Measurements from ENCODE around the gene GPATCH4.
"Not testable (repeated sequence)": the region's sequence is repeated elsewhere in the genome, so short reads cannot be mapped to it uniquely, and the experiment has no call there.

The GPATCH4 gene

DNA sequence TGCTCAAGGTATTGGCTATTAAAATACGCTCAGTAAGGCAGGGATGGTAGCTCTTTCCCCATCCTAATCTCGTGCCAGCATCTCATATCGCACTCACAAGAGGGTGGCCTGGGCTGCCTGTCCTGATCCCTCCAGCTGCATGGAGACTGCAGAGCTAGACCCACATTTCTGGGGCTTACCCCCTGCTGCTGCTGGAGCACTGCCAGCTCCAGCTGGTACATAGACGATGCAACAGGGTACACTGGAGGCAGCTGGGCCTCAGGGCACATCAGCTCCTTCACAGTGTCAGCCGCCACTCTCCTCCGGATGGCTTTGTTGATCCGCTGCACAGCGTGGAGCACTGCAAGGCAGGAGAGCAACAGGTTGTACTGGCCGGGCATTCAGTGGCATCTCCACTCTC is 44.9 kb downstream of the GPATCH4 start:
- TF ChIP-seq, protein P1, sequence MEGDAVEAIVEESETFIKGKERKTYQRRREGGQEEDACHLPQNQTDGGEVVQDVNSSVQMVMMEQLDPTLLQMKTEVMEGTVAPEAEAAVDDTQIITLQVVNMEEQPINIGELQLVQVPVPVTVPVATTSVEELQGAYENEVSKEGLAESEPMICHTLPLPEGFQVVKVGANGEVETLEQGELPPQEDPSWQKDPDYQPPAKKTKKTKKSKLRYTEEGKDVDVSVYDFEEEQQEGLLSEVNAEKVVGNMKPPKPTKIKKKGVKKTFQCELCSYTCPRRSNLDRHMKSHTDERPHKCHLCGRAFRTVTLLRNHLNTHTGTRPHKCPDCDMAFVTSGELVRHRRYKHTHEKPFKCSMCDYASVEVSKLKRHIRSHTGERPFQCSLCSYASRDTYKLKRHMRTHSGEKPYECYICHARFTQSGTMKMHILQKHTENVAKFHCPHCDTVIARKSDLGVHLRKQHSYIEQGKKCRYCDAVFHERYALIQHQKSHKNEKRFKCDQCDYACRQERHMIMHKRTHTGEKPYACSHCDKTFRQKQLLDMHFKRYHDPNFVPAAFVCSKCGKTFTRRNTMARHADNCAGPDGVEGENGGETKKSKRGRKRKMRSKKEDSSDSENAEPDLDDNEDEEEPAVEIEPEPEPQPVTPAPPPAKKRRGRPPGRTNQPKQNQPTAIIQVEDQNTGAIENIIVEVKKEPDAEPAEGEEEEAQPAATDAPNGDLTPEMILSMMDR (IDR thresholded peaks at IDR 0.05; ENCODE audit: low read depth, low read length, missing control alignments) = no peak
- no peak overlapping the region for H3K4me3 ChIP-seq (replicated peaks; ENCODE audit: low read depth, low read length)
- DNase-seq (ENCODE audit: extremely low read depth, low read depth) = no peak

DNA sequence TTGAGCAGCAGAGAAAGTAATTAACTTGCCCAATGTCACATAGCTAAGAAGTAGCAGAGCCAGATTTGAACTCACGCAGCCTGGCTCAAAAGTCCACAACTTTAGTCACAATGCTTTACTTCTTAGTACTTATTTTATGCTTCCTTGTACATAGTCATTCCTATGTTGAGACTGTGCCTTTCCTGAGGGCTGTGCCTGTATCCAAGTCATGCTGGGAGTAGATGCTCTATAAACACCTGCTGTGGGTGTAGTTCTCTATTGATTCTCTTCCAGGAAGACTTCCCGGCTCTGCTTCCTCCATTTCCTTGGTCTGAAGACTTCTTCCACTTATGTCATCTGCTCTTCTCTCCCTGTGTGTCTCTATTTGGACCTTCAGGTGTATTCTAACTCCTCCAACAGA is 45.6 kb downstream of the GPATCH4 start:
- no peak overlapping the region for H3K4me3 ChIP-seq (replicated peaks; ENCODE audit: low read depth, low read length)
- no peak for DNase-seq (ENCODE audit: extremely low read depth, low read depth)
- TF ChIP-seq, protein P1 (IDR thresholded peaks at IDR 0.05; ENCODE audit: low read depth, low read length, missing control alignments) = no peak

DNA sequence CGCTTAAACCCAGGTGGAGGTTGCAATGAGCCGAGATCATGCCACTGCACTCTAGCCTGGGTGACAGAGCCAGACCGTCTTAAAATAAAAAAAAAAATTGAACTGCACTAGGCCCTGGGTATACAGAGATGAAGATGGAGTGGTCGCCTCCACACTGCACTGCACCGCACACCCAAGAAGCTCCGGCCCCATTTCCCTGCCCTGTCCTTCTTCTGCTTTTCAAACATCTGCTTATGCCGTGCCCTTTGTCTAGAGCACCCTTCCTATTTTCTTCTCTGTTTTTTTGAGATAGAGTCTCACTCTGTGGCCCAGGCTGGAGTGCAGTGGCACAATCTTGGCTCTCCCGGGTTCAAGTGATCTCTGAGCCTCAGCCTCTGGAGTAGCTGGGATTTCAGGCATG is 46.3 kb downstream of the GPATCH4 start:
- H3K4me3 ChIP-seq (replicated peaks; ENCODE audit: low read depth, low read length) = no peak overlapping the region
- DNase-seq (ENCODE audit: extremely low read depth, low read depth) = no peak
- TF ChIP-seq, protein P1 (IDR thresholded peaks at IDR 0.05; ENCODE audit: low read depth, low read length, missing control alignments) = no peak

DNA sequence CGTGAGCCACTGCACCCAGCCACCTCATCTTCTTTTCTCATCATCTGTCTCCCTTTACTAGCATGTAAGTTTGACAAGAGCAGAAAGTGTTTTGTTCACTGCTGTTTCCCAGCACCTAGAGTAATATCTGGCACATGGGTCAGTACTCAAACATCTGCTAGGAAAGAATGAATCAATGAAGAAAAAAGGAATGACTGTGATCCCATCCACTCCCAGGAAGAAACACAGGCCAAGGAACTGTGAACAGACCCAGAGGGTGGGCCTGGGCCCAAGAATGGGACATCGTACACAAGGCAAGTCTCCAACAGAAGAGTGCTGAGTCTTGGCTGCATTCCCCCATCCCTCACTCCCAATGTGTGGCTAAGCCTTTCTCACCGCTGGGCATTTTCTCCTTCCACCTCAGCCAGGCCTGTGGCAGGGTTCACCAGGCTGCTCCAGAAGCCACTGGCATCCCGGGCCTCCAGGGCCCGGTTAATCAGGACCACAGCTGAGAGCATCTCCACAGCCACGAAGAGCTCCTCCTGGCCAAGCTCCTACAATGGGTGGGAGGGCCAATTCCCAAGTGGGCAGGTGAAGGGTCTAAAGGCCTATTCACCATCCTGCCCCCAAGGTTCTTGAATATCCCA is 47.3 kb downstream of the GPATCH4 start:
- TF ChIP-seq, protein P1 (IDR thresholded peaks at IDR 0.05; ENCODE audit: low read depth, low read length, missing control alignments) = no peak

DNA sequence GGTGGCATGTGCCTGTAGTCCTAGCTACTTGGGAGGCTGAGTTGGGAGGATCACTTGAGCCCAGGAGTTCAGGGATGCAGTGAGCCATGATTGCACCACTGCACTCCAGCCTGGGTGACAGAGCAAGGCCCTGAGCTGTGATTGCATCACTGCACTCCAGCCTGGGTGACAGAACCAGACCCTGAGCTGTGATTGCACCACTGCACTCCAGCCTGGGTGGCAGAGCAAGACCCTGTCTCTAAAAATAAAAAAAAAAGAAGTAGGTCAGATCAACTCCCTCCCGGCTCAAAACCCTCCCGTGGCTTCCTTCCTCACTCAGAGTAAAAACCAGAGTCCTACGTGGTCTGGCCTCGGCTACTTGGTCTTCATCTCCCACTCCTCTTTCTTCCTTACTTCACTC is 48.3 kb downstream of the GPATCH4 start:
- not testable (repeated sequence) for DNase-seq (ENCODE audit: extremely low read depth, low read depth)

More for the DNA sequence above, 47.3 kb downstream of the GPATCH4 start:
- no peak for DNase-seq (ENCODE audit: extremely low read depth, low read depth)
- H3K4me3 ChIP-seq (replicated peaks; ENCODE audit: low read depth, low read length) = no peak overlapping the region

DNA sequence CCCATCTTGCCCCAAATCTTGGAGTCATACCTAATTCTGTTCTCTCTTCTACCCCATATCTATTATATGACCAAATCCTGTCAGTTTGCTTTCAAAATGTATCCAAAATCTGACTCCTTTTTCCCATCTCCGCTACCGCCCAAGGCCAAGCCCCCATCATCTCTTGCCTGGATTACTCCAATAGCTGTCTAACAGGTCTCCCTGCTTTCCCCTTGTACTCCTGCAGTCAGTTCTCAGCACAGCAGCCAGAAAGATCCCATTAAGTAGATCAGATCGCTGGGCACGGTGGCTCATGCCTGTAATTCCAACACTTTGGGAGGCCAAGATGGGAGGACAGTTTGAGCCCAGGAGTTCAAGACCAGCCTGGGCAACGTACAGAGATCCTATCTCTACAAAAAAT is 48.8 kb downstream of the GPATCH4 start:
- TF ChIP-seq, protein P1 (IDR thresholded peaks at IDR 0.05; ENCODE audit: low read depth, low read length, missing control alignments) = no peak
- no peak overlapping the region for H3K4me3 ChIP-seq (replicated peaks; ENCODE audit: low read depth, low read length)
- DNase-seq (ENCODE audit: extremely low read depth, low read depth) = no peak

More for the DNA sequence above, 48.3 kb downstream of the GPATCH4 start:
- H3K4me3 ChIP-seq (replicated peaks; ENCODE audit: low read depth, low read length) = not testable (repeated sequence)

DNA sequence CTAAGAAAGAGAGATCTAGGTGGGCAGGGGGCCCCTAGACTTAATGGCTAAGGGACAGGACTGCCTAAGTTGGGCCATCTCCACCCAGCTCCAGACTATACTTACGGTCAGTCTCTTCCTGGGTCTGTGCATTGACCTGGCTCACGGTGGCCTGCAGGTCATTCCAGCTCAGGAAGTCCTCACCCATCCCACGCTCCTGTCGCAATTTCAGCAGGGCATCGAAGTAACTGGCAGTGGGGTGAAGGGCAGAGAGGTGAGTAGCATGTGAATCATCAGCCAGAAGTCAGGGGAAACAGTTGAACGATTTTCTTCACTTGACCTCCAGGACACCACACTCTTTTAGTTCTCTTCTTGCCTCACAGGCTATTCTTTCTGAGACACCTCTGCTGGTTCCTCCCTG is 49.4 kb downstream of the GPATCH4 start:
- H3K4me3 ChIP-seq (replicated peaks; ENCODE audit: low read depth, low read length) = no peak overlapping the region
- DNase-seq (ENCODE audit: extremely low read depth, low read depth) = no peak
- TF ChIP-seq, protein P1 (IDR thresholded peaks at IDR 0.05; ENCODE audit: low read depth, low read length, missing control alignments) = no peak
